GM18870 (cell line): ENCODE measurements around the gene STIMATE.

Experiments used
- ATAC-seq: cut with Tn5 transposase; IDR thresholded peaks from one replicate; pipeline ENCODE4 v1.9.1; 2021; ENCODE audit warnings: moderate library complexity; ENCODE audit not compliant: unreplicated experiment

Gene STIMATE

GRCh38 chr3:52871761-52872160, 25.6 kb downstream of the STIMATE start:
- ATAC-seq: no peak

- ATAC-seq: no peak
Observed at GRCh38 chr3:52870471-52870870, 26.9 kb downstream of the STIMATE start.

- no peak for ATAC-seq
Observed at GRCh38 chr3:52866427-52866826, 30.9 kb downstream of the STIMATE start.

- ATAC-seq: no peak
Observed at GRCh38 chr3:52865994-52866393, 31.4 kb downstream of the STIMATE start.

- ATAC-seq: no peak
Observed at GRCh38 chr3:52860424-52860768, 37.0 kb downstream of the STIMATE start.

GRCh38 chr3:52859686-52860423, 37.5 kb downstream of the STIMATE start:
- no peak for ATAC-seq

GRCh38 chr3:52857864-52858263, 39.5 kb downstream of the STIMATE start:
- no peak for ATAC-seq

GRCh38 chr3:52857133-52857532, 40.2 kb downstream of the STIMATE start:
- ATAC-seq: no peak

- ATAC-seq: peak; percentile 62
Observed at GRCh38 chr3:52856666-52857065, 40.7 kb downstream of the STIMATE start.

- ATAC-seq: no peak
Observed at GRCh38 chr3:52854013-52854412, 43.3 kb downstream of the STIMATE start.

GRCh38 chr3:52852419-52852818, 44.9 kb downstream of the STIMATE start:
- no peak for ATAC-seq

GRCh38 chr3:52851348-52851747, 46.0 kb downstream of the STIMATE start:
- ATAC-seq: no peak

GRCh38 chr3:52849656-52850055, 47.7 kb downstream of the STIMATE start:
- ATAC-seq: no peak

GRCh38 chr3:52848617-52849016, 48.7 kb downstream of the STIMATE start:
- no peak for ATAC-seq

GRCh38 chr3:52847726-52848125, 49.6 kb downstream of the STIMATE start:
- ATAC-seq: no peak

GRCh38 chr3:52847241-52847640, 50.1 kb downstream of the STIMATE start:
- no peak for ATAC-seq

- ATAC-seq: no peak
Observed at GRCh38 chr3:52846432-52846965, 50.8 kb downstream of the STIMATE start.

- no peak for ATAC-seq
Observed at GRCh38 chr3:52845691-52846431, 51.5 kb downstream of the STIMATE start.

- ATAC-seq: no peak
Observed at GRCh38 chr3:52845157-52845556, 52.2 kb downstream of the STIMATE start.

- no peak for ATAC-seq
Observed at GRCh38 chr3:52844290-52844975, 52.9 kb downstream of the STIMATE start.

GRCh38 chr3:52843881-52844280, 53.5 kb downstream of the STIMATE start:
- no peak for ATAC-seq
